Activated CD4-positive, alpha-beta T cell treated with anti-CD3 and anti-CD28 coated beads, Interleukin-2, amount 10 ng/mL, durations not matched to agents 7 days and 5 days (primary cell): ENCODE results near the gene RAB10. TPM values are rescaled to one million over a fixed set of nuclear protein-coding genes. Genes with fewer than 3 reads are reported as not detected.

Source experiments
- CTCF ChIA-PET: fragments of 350-600 bp; sonication (Branson Sonifier 250); formaldehyde crosslinking; loops from one replicate; lab custom pipeline; 2021; ENCODE audit warnings: antibody characterized with exemption; lab: Charles Lee
- POLR2A ChIA-PET: fragments of 350-600 bp; sonication (Branson Sonifier 250); formaldehyde crosslinking; loops from one replicate; lab custom pipeline; 2021; ENCODE audit warnings: antibody characterized with exemption; lab: Charles Lee
- DNase-seq: peaks from one replicate; pipeline ENCODE4 v3.0.0-alpha.2; 2020
- H3K27ac Mint-ChIP-seq: one replicate; pipeline ENCODE4 v1.8.0; 2021; ENCODE audit warnings: mild to moderate bottlenecking, moderate library complexity, mixed read lengths
- H3K27me3 Mint-ChIP-seq: one replicate; pipeline ENCODE4 v1.8.0; 2021; ENCODE audit warnings: mixed read lengths
- H3K36me3 Mint-ChIP-seq: one replicate; pipeline ENCODE4 v1.8.0; 2021; ENCODE audit warnings: low read depth, mixed read lengths
- H3K4me1 Mint-ChIP-seq: one replicate; pipeline ENCODE4 v1.8.0; 2021; ENCODE audit warnings: mixed read lengths
- H3K4me3 Mint-ChIP-seq: one replicate; pipeline ENCODE4 v1.8.0; 2021; ENCODE audit warnings: mild to moderate bottlenecking, moderate library complexity, mixed read lengths
- H3K9me3 Mint-ChIP-seq: one replicate; pipeline ENCODE4 v1.8.0; 2021; ENCODE audit warnings: mixed read lengths
- total RNA-seq, 2 experiments: library from RNA; stranded (reverse); gene quantifications; one replicate each; pipeline ENCODE4 v1.2.3, GENCODE V29; 2021

RAB10 gene
- total RNA-seq, 2 experiments from 2014 or later, result 107 to 123 TPM

DNA sequence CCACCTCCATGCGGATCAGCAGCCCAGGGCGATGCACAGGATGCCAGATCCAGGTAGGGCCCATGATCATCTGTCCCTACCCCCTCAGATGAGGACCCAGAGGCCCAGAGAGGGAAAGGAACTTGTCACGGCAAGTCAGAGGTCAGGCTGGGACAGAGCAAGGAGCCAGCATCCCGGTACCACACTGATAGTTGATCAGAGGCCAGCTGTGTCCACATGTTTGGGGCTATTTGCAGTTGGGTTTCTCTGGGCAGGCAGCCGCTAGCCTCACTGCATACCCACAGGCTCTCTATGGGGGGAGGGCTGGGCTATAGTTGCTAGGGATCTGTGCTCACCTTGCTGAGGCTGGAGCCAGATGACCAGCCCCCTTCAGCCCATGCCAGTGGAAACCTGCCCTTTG, 148.6 kb downstream of the RAB10 start:
- CTCF ChIA-PET, result interaction anchor here (0.7 to 3.5 kb wide), 3 partner anchors 12 to 162 kb away, joined by 3 to 24 read pairs (median 3); partner anchors contain the start of gene GAREM2
- H3K9me3 Mint-ChIP-seq, result no peaks in the 10 kb centered on the region
- H3K27ac Mint-ChIP-seq, result no peak overlapping the region
- peaks cover 19% of the 10 kb centered on the region for H3K4me1 Mint-ChIP-seq
- H3K36me3 Mint-ChIP-seq, result no peaks in the 10 kb centered on the region
- no peak for DNase-seq
- H3K4me3 Mint-ChIP-seq, result no peak overlapping the region
- peaks cover 20% of the 10 kb centered on the region for H3K27me3 Mint-ChIP-seq
- POLR2A ChIA-PET, result no interaction called here

DNA sequence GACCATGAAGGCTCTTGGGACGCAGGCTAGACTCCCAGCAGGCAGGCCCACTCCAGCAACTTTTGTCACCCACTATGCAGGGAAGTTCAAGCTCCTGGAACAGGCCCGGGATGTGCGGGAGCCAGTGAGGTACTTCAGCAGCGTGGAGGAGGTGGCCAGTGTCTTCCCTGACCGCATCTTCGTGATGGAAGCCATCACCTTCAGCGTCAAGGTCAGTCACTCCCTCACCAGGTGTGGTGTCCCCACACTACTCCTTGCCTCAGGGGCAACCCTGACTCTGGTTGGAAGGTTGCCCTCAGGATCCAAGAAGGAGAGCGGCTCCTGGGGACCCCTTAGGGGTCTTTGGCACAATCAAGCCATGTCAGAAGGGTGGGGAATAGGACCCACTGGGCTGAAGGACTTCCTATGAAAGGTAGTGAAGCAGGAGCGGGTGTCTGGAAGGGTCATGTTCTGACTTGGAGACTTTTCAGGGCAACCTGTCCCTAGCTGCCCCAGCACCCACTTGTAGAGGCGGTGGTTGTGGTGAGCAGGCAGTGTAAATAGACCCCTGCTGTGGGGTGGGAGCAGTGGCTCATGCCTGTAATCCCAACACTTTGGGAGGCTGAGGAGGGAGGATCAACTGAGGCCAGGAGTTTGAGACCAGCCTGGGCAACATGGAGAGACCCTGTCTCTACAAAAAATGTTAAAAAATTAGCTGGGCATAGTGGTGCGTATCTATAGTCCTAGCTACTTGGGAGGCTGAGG, 149.2 kb downstream of the RAB10 start:
- ChIA-PET CTCF (interaction anchor here (2.3 to 3.5 kb wide), 2 partner anchors 7 to 12 kb away, joined by 18 to 24 read pairs; partner anchors contain the start of gene GAREM2), POLR2A (no interaction called here)
- no peaks in the 10 kb centered on the region for H3K9me3 Mint-ChIP-seq
- H3K27ac Mint-ChIP-seq, result no peak overlapping the region
- H3K4me3 Mint-ChIP-seq, result peak overlapping the region; percentile 63
- H3K4me1 Mint-ChIP-seq, result peaks cover 19% of the 10 kb centered on the region
- no peak for DNase-seq
- H3K36me3 Mint-ChIP-seq, result no peaks in the 10 kb centered on the region
- H3K27me3 Mint-ChIP-seq, result peaks cover 18% of the 10 kb centered on the region

DNA sequence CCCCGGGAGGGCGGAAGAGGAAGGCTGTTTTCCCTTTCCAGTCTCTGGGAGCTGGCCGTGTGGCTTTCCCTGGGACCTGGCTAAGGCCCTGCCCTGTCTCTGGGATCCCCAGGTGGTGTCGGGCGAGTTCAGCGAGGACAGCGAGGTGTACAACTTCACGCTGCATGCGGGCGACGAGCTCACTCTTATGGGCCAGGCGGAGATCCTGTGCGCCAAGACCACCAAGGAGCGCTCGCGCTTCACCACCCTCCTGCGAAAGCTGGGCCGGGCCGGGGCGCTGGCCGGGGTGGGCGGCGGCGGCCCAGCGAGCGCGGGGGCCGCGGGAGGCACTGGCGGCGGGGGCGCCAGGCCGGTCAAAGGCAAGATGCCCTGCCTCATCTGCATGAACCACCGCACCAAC, 150.2 kb downstream of the RAB10 start:
- no peaks in the 10 kb centered on the region for H3K9me3 Mint-ChIP-seq
- H3K4me3 Mint-ChIP-seq, result peak overlapping the region; percentile 63
- peak overlapping the region; percentile 84 for H3K27ac Mint-ChIP-seq
- no peak for DNase-seq
- ChIA-PET CTCF (interaction anchor here (0.6 to 3.5 kb wide), 20 partner anchors 8 to 348 kb away, joined by 3 to 24 read pairs (median 4); partner anchors contain the start of genes GAREM2 and SELENOI), POLR2A (interaction anchor here (1.0 kb wide), 2 partner anchors 62 to 163 kb away, joined by 3 read pairs; partner anchors contain the start of gene ADGRF3)
- peaks cover 17% of the 10 kb centered on the region for H3K27me3 Mint-ChIP-seq
- no peaks in the 10 kb centered on the region for H3K36me3 Mint-ChIP-seq
- peaks cover 18% of the 10 kb centered on the region for H3K4me1 Mint-ChIP-seq

DNA sequence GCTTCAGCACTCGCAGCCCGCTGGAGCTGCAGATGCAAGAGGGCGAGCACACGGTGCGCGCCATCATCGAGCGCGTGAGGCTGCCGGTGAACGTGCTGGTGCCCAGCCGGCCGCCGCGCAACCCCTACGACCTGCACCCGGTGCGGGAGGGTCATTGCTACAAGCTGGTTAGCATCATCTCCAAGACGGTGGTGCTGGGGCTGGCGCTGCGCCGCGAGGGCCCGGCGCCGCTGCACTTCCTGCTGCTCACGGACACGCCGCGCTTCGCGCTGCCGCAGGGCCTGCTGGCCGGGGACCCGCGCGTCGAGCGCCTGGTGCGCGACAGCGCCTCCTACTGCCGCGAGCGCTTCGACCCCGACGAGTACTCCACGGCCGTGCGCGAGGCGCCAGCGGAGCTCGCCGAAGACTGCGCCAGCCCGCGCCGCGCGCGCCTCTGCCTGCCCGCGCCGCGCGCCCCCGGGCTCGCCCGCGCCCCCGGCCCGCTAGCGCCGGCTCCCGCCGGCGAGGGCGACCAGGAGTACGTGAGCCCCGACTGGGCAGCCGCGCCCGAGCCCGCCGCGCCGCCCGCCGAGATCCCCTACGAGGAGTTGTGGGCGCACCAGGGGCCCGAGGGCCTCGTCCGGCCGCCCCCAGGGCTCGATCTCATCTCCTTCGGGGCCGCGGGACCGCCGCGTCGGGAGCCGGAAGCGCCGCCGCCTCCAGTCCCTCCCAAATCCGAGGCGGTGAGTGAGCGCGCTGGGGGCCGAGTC, 150.8 kb downstream of the RAB10 start:
- Mint-ChIP-seq H3K9me3 (no peaks in the 10 kb centered on the region), H3K27ac (peak overlapping the region; percentile 84), H3K27me3 (peaks cover 15% of the 10 kb centered on the region), H3K4me3 (peak overlapping the region; percentile 75), H3K36me3 (no peaks in the 10 kb centered on the region), H3K4me1 (peaks cover 15% of the 10 kb centered on the region)
- CTCF ChIA-PET, result interaction anchor here (0.6 to 3.5 kb wide), 27 partner anchors 8 to 347 kb away, joined by 3 to 24 read pairs (median 4); partner anchors contain the start of genes GAREM2, KIF3C and SELENOI
- DNase-seq, result peak; percentile 88
- POLR2A ChIA-PET, result interaction anchor here (0.5 to 1.2 kb wide), 4 partner anchors 59 to 369 kb away, joined by 3 to 6 read pairs (median 3); partner anchors contain the start of gene ADGRF3

DNA sequence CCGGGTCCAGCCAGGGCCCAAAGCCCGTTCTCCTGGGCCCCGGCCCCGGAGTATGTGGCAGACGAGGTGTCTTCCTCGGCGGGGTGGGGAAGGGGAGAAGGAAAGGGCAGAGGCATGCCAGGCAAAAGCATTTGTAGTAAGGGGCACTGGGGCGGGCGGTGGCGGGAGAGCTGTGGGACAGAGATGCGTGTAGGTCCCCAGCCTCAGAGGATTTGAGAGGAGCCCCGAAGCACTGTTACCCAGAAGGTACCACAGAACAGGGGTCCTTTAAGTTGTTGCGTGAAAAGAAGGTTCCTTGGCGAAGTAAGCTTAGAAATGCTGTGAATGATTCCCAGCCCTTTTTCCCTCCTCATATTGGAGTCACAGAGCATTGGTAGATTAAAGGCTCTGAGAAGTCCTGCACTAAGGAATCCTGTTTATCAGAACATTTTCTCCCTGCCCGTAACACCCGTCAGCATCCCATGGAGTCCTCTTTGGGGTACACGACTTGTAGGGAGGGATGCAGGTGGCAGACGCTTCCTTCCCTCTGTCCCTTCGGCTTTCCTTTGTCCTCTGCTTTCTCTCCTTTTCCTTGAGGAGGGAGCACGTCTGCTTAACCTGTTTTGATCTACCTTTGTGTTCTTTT, 151.5 kb downstream of the RAB10 start:
- H3K9me3 Mint-ChIP-seq, result no peaks in the 10 kb centered on the region
- H3K36me3 Mint-ChIP-seq, result no peaks in the 10 kb centered on the region
- H3K4me3 Mint-ChIP-seq, result peak overlapping the region; percentile 75
- ChIA-PET POLR2A (interaction anchor here (0.8 to 1.2 kb wide), 4 partner anchors 15 to 161 kb away, joined by 3 read pairs; partner anchors contain the start of gene ADGRF3), CTCF (interaction anchor here (0.5 to 3.5 kb wide), 24 partner anchors 8 to 346 kb away, joined by 3 to 24 read pairs (median 4); partner anchors contain the start of genes GAREM2 and KIF3C)
- DNase-seq, result no peak
- H3K27ac Mint-ChIP-seq, result peak overlapping the region; percentile 84
- H3K27me3 Mint-ChIP-seq, result peaks cover 15% of the 10 kb centered on the region
- peaks cover 15% of the 10 kb centered on the region for H3K4me1 Mint-ChIP-seq

DNA sequence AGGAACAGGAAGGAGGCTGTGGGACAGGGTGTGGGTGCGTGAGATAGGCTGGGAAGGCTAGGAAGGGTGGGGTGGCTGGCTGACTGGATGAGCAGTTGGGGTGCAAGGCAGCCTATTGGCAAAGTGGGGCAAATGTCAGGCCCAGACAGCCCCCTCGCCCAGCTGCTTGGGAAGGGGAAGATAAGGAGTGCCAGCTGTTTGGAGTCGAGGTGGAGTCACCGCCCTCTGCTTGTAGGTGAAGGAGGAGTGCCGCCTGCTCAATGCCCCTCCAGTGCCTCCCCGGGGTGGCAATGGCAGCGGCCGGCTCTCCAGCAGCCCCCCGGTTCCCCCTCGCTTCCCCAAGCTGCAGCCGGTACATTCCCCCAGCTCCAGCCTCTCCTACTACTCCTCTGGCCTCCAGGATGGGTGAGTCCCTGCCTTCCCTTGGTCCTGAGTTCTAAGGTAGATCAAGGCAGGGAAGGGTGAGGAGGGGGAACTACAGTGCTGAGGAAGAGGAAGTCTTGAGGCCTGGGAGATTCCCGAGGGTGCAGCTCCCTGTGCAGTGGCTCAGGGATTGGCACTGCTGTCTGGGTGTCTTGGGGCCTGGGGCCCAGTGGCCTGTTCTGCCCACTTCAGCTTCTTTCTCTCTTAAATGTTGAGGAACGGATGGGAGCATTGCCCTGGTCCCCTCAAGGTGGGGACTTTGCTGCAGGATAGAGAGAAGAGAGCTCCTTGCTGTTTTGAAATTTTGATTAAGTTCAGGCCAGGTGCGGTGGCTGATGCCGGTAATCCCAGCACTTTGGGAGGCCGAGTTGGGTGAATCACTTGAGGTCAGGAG, 152.3 kb downstream of the RAB10 start:
- Mint-ChIP-seq H3K4me1 (peaks cover 15% of the 10 kb centered on the region), H3K27ac (no peak overlapping the region)
- POLR2A ChIA-PET, result interaction anchor here (0.6 to 1.2 kb wide), 3 partner anchors 15 to 152 kb away, joined by 3 read pairs; no protein-coding TSS in a partner anchor

More for the DNA sequence above, 152.3 kb downstream of the RAB10 start:
- CTCF ChIA-PET, result interaction anchor here (0.5 to 2.1 kb wide), 7 partner anchors 9 to 164 kb away, joined by 3 to 12 read pairs (median 5); no protein-coding TSS in a partner anchor
- Mint-ChIP-seq H3K36me3 (peaks cover 4% of the 10 kb centered on the region), H3K4me3 (peak overlapping the region; percentile 75), H3K9me3 (no peaks in the 10 kb centered on the region), H3K27me3 (peaks cover 12% of the 10 kb centered on the region)
- DNase-seq, result no peak

Other genes with a start within 250 kb of the RAB10 start
- 10 to 100 TPM; 39.3 to 44.4 TPM for gene ASXL2, start 155.6 kb upstream of the RAB10 start, total RNA-seq
- 1 to 10 TPM; 7.0 to 7.5 TPM for gene KIF3C, start 51.6 kb upstream of the RAB10 start, total RNA-seq
- gene GAREM2, start 139.0 kb downstream of the RAB10 start, total RNA-seq, result 1 to 10 TPM; 2.9 to 3.5 TPM
- gene HADHA, start 210.5 kb downstream of the RAB10 start, total RNA-seq, result 100 to 1,000 TPM; 117 to 124 TPM
- gene HADHB, start 210.9 kb downstream of the RAB10 start, total RNA-seq, result 10 to 100 TPM; 65.2 to 72.7 TPM